GM19467 (cell line): ENCODE measurements around the gene TSPYL6.
"Not testable (repeated sequence)": the region's sequence is repeated elsewhere in the genome, so short reads cannot be mapped to it uniquely, and the experiment has no call there.

ENCODE experiments used
- ATAC-seq: cut with Tn5 transposase; IDR thresholded peaks from one replicate; pipeline ENCODE4 v1.9.1; 2021; ENCODE audit warnings: mild to moderate bottlenecking, moderate library complexity; ENCODE audit not compliant: unreplicated experiment

The TSPYL6 gene

DNA sequence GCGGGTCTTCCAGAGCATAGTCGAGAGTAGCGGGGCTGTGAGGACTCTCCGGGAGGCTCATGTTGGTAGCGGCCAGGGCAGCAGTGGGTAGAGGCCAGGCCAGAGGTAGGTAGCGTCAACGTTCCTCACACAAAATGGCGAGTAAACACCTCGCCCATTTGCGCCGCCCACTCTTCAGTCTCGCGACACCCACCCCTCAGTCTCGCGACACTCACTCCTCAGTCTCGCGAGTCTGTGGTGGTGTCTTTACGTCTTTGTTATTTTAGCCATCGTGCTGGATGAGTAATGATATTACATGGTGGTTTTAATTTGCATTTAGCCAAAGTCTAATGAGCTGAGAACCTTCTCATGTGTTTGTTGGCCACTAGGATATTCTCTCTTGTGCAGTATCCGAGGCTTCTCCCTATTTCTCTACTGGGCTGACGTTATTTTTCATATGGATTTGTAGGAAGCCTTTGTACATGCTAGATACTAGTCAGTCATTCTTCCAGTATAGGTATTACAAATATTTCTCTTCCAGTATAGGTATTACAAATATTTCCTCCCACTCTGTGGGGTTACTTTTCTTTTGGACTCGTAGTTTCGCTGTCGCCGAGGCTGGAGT, at the start of gene TSPYL6:
Gene TSPYL6 (minus strand): TSS at position 139 of the 604 bp plus-strand sequence. CDS start 78 bp downstream, at position 61.
- no peak for ATAC-seq

DNA sequence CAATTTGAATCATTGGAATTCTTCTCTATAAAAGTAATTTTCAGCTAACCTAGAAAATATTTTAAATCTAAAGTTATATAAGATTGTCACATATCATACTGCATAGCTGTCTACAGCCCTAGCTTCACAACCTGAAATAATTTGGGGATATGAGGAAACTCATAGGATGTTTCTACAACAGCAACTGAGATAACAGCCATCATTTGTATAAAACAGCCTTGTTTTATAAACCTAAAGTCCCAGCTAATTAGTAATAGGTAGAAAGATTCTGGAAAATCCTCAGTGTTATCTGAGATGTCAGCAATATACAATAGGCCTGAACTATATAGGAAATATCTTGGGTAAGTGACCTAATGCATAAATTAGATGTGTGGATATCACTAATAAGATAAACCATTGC, 47.6 kb upstream of the TSPYL6 start:
- ATAC-seq, result no peak

DNA sequence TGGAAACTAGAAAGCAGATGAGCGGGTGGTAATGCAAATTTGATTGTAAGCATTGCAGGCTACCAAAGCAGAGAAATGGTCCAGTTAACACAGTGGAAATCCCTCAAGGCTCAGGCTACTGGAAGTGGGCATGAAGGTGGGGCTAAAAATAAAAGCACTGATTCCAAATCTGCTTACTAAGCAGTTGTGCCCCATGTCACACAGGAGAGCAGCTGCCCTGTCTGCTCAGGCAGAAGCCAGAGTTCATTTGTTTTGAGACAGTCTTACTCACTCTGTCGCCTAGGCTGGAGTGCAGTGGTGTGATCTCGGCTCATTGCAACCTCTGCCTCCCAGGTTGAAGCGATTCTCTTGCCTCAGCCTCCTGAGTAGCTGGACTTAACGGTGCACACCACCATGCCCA, 42.5 kb upstream of the TSPYL6 start:
- no peak for ATAC-seq

DNA sequence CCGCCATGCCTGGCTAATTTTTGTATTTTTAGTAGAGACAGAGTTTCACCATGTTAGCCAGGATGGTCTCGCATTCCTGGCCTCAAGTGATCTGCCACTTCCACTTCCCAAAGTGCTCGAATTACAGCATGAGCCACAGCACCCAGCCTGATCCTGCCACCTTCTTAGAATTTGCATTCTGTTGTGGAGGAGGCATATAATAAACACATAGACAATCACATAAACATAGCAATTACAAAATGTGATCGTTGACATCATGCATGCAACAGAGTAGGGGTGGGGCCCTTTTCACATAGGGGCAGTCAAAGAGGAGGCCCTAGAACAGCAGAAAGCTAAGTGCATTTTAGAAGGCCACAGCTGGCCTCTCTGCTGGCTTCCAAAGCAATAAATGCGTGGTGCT, 39.9 kb upstream of the TSPYL6 start:
- ATAC-seq, result no peak

DNA sequence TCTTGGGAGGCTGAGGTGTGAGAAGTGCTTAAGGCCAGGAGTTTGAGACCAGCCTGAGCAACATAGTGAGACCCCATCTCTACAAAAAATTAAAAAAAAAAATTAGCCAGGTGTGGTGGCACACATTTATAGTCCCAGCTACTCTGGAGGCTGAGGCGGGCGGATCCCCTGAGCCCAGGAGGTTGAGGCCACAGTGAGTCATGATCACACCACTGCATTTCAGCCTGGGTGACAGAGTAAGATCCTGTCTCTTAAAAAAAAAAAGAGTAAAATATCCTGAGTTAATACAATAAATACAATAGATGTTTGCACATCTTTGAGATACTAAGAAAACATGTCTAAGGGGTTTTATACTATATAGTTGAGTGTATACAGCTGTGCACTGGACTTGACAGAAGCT, 38.6 kb upstream of the TSPYL6 start:
- not testable (repeated sequence) for ATAC-seq

DNA sequence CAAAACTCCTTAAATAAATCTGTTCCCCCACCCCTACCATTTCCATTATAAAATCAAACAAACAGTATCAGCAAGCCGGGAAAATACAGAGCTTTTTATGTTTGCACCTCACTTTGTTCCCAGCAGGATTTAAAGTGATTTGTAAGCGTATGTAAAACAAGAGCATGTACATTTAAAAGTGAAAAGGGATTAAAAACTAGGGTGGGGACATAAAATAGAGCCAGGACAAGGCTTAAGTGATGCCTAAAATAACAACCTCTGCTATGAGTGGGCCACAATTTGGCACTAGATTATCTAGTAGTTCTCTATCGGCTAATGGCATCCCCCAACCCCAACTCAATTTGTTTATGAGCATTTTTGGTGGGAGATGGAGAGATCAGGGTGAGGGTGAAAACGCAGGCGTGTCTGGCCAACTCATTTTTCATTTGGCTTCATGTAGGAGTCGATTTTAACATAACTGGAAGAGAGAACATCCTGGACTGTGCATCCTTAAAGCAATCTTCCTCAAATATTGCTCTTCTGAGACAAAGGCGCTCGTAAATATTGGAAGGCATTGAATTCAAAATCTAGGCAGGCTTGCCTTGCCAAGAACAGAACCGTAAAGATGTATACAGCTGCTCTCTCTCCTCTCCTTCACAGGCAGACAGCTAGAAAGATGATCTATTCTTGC, 34.5 kb upstream of the TSPYL6 start:
- ATAC-seq, result no peak

DNA sequence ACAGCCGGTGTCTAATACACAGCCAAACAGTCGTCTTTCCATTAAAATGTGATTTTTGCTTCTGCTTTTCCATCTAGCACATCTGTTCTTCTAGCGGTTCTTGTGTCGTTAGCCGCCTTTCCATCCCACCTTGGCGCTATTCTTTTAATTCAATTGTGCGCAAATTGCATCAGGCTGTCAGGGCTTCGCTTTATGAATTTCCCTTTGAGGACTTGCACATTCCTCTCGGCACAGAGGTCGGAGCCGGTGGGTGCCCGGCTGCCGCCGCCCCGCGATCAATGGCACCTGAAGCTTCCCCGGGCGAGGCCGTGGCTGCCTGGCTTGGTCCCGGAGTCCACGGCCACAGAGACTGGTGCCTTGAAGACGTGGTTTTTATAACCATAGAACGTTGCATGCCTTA, 33.9 kb upstream of the TSPYL6 start:
- no peak for ATAC-seq

DNA sequence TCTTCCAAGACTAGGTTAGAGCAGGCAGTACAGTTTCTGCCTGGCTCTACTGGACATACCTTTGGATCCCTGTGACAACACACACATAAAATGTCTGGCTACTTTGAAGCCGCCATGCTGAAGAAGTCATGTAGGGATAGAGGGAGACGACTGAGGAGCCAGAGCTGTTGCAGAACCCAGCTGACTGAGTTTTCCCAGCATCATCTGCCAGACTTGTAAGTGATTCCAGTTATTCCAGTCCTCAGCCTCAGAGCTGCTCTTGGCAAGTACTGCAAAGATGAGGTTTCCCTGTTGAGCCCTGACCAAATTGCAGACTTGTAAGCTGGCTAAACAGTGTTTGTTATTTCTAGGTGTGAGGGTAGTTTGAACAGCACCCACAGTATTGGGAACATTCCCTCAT, 31.5 kb upstream of the TSPYL6 start:
- no peak for ATAC-seq

DNA sequence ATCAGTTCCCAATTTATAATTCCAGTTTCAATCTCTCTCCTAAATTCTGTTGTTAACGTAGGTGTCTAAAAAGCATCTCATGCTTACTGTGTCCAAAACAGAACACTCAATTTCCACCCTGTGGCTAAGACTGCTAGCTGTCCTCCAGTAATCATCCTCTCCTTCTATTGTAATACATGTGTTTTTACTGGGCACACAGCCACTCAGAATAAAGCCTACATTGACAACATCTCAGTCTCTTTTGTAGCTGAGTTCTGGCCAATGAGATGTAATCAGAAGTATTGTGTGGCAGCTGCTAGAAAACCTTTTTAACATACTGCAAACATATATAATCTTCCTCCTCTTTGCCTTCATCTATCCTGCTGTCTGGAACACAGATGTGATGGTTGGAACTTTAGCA, 29.4 kb upstream of the TSPYL6 start:
- ATAC-seq, result no peak

DNA sequence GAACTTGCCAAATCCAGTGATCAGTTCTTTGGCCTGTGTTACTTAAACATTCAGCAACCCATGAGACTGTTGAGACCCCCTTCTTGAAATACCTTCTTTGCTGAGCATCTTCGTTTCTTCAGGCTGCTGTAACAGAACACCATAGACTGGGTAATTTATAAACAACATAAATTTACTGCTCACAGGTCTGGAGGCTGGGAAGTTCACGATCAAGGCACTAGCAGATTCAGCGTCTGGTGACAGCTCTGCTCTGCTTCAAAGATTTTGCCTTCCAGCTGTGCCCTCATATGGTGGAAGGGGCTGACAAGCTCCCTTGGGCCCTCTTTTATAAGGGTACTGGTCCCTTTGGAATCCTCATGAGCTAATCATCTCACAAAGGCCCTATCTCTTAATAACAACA, 28.8 kb upstream of the TSPYL6 start:
- ATAC-seq, result no peak

DNA sequence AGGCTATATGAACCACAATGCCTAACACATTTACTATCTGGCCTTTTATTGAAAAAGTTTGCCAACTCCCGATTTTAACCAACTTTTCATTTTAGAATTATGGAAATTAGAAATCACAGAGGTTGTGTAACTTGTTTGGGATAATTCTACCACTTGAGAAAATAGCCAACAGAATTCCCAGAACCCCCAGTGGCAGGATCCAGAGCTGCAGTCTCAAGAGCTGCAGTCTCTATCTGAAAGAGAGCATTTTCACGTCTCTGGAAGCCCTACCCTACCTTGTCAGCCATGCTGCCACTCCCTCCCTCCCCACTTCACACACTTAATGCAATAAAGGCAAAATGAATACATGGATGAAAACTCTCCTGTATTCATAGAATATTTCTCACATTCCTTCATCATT, 23.4 kb upstream of the TSPYL6 start:
- no peak for ATAC-seq

DNA sequence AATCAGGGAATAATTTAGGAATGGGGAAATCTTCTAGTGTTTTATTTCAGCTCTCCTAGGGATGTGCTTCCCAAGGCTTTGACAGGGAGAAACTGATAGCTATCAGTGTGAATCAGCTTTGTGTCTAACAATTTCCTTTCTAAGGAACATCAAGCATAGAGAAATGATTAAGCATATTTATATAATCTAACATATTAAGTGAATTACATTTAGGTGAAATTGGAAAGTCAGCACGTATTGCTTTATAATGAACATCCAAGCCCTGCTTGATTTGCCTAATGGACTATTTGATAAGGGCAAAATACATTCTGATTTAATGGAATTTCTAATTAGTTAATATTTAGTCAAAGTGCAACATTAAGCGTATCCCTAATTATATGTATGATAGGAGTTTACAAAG, 19.5 kb upstream of the TSPYL6 start:
- ATAC-seq, result no peak

DNA sequence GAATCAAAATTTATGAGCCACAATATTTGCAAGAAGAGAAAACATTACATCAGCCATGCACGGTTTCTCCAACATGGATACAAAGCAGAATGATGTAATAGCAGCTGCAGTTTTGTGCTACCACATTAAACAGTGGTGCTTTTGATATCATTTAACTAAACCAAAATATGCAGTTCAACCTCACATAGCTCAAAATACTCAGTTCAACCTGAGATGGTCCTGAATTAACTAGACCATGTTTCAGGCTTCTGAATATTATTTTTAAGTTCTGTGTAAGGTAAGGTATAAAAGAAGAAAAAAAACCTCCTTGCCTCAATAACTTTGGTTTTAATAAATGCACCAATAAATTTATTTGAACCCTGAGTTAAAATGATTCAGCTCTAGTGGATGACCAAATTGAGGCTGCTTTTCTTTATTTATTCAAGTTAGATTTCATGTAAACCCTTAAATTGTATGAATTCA, 18.8 kb upstream of the TSPYL6 start:
- ATAC-seq, result no peak

DNA sequence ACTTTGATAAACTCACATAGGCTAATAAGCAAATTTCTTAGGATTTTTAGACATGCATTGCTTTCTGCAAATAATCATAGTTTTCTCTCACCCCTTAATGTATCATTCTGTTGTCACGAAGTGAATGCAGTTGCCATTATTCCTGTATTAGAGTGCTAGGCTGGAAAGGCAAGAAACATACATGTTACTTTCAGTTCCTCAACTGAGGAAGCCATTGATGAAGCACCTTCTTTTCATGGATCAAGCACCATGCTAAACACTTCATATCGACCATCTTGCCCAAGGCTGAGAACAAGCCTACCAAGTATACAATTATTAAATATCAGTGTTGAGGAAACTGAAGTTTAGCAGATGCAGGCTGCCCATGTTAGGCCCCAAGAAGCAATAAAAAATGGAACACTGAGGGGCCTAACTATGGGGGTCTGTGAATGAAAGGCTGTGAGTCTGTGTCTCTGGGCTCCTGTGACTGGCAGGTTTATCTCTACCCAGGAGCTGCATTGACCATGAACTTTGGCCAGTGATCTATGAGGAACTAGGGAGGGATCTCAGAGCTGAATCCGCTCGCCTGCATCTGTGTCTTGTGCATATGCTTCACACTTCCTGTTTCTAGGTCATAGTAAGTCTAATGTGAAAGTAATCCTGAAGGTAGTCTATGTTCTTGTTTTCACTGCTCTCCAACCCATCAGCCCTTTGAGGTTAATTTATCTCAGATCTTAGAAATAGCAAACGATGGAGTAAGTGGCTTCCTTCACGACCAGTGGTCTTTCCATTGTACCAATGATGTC, 16.0 kb upstream of the TSPYL6 start:
- ATAC-seq, result peak; percentile 94

DNA sequence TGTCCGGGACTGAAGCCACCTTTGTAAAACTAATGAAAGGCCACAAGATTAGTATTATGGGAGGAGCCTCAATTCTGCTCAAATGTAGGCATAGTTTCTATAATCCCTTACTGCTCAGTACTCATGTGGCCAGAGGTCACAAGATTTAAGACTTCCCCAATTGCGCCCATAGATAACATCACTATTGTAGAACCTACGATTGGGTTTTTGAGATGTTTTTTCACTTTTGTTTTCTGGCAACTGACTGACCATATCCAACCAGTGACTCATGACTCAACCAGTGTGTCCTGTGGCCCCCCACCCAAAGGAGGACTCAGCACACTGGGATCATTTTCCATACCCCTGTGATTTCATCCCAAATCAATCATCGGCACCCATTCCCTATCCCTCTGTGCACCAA, 15.2 kb upstream of the TSPYL6 start:
- no peak for ATAC-seq

DNA sequence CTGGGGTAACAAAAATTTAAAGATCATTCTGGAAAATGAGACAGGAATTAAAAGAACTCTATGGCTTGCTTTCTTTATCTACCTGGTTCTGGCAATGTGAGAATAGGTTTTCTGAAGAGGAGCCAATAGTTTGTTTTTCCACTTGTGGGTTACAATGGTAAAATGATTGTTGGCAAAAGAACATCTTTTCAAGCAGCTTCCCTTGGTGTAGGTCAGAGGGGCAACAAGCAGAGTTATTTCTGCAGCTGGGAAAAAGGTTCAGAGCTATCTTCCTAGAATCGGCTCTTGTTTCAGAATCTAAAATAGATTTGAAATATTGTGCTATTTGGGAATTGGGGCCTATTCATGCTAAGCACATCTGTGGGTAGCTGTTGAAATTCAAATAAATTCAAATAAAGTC, 11.5 kb upstream of the TSPYL6 start:
- ATAC-seq, result no peak

DNA sequence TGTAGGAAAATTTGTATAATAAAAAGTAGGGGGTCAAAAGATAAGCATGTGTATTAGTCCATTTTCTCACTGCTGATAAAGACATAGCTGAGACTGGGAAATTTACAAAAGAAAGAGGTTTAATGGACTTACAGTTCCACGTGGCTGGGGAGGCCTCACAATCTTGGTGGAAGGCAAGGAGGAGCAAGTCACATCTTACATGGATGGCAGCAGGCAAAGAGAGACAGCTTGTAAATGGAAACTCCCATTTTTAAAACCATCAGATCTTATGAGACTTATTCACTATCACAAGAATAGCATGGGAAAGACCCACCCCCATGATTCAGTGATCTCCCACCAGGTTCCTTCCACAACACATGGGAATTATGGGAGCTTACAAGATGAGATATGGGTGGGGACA, 9.1 kb upstream of the TSPYL6 start:
- not testable (repeated sequence) for ATAC-seq

DNA sequence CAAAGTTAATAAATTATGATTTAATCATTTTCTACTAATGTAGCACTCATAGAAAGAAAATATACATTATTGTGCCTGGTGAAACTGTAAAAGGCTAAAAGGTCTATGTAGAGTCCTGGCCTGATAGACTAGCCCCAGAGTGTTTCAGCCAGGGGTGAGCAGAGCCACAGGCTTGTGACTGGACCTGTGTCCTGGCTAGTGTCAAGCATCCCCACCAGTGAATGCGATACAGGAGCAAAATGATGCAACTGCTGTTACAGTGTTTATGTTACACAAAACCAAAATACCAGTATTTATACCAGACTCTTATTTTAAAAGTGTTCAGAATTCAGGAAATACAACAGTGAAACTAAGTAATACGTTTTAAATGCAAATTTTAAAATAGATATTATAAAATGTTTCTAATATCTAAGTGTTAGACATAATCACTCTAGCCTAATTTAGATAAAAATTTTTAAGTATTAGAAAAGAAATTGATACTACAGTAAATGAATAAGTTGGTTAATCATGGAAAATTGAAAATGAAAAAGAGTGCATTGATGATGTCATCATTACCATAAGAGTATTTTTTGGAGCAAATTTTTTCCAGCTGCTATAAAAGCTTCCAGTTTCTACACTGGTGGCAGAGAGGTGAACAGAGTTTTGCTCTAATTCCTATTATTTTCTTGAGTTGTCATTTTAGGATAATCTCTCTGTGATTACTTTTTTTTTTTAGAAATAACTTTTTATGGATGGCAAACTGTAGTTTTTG, 6.2 kb upstream of the TSPYL6 start:
- no peak for ATAC-seq

DNA sequence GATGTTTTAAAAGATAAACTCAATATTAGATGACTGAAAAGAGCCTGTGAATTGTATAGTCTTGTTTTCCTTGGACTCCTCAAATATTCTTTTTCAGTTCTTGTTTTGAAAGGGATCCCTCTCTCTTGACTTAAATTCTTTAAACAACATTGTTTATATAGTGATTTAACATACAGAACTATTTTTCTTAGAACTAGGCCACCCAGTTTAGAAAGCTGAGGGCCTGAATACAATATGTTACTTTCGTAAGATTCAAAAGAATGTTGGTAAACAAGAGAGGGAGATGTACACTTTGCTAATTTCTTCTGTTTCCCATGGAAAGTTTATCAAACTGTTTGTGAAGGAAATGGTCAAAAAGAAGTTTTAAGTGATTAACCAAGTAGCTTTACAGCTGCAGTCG, 5.5 kb upstream of the TSPYL6 start:
- no peak for ATAC-seq

DNA sequence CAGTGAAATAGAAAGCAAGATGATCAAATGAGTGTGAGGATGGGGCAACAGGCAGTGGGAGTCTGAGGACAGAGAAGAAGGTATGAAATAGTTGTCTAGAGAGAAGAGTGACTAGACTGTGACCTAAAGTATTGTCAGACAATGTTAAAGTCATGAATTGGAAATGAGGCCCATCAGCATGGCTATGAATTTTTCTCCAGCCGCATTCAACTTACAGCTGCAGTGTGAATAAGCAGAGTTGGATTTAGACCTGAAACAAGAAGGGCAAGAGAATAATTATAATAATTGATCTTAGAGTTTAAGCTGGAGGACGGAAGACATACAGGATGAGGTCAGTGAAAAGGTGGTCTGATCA, 4.2 kb upstream of the TSPYL6 start:
- ATAC-seq, result no peak

DNA sequence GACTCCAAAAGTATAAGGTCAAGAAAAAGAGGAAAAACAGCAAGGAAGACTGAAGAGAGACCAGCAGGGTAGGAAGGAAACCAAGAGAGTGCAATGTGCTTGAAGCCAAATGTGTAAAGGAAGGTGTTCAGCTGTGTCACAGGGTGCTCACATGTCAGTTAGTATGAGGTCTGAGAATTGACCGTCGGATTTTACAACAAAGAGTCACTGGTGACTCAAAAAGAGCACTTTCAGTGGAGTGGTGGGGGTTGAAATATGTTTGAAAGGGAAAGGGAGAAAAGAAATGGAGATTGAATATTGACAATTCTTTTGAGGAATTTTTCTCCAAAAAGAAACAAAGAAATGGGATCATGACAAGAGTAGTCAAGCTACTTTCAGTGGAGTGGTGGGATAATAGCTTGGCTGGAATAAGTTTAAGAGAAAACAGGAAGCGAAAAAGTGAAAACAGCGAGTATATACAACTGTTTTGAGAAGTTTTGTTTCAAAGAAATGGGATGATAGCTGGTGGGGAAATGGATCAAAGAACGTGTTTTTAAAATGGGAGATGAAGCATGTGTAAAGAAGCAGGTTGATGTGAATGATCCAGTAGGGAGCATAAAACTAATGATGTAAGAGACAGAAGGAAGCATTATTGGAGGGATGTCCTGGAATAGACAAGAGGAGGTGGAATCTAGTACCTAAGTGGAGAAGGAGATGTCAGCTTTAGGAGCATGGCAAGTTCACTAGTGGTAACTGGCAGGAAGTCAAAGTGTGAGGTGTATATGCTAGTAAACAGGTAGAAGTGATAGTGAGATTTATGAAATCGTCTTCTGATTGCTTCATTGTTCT, 3.6 kb upstream of the TSPYL6 start:
- peak; percentile 67 for ATAC-seq
